ENCODE data around the gene LGR5.

DNA sequence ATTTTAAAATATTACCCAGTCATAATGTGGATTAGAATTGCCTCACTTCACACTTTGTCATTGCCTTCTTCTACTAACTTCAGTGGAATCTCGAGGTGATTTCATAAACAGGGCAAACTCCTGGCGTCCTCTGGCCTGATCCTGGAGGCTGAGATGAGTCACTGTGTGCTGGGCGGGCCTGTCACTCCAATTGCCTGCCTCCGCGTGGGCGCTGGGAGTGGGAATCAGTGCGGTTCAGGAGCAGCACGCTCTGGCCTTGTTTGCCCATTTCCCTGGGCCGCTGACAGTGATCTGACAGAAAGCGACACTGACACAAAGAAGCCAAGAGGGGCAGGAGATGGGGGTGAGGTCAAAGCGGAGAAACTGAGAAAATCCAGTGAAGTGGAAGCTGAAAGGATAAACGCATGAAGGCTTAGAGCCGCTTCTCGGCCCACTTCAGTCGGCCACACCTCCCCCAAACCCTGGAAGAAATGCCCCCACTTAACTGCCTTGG is 29.7 kb downstream of the LGR5 start:
- TF ChIP-seq, protein P1, sequence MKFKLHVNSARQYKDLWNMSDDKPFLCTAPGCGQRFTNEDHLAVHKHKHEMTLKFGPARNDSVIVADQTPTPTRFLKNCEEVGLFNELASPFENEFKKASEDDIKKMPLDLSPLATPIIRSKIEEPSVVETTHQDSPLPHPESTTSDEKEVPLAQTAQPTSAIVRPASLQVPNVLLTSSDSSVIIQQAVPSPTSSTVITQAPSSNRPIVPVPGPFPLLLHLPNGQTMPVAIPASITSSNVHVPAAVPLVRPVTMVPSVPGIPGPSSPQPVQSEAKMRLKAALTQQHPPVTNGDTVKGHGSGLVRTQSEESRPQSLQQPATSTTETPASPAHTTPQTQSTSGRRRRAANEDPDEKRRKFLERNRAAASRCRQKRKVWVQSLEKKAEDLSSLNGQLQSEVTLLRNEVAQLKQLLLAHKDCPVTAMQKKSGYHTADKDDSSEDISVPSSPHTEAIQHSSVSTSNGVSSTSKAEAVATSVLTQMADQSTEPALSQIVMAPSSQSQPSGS (CRISPR knock-in tag; IDR thresholded peaks at IDR 0.05; ENCODE audit: borderline replicate concordance, low read depth), result no peak
- TF ChIP-seq, protein P2, sequence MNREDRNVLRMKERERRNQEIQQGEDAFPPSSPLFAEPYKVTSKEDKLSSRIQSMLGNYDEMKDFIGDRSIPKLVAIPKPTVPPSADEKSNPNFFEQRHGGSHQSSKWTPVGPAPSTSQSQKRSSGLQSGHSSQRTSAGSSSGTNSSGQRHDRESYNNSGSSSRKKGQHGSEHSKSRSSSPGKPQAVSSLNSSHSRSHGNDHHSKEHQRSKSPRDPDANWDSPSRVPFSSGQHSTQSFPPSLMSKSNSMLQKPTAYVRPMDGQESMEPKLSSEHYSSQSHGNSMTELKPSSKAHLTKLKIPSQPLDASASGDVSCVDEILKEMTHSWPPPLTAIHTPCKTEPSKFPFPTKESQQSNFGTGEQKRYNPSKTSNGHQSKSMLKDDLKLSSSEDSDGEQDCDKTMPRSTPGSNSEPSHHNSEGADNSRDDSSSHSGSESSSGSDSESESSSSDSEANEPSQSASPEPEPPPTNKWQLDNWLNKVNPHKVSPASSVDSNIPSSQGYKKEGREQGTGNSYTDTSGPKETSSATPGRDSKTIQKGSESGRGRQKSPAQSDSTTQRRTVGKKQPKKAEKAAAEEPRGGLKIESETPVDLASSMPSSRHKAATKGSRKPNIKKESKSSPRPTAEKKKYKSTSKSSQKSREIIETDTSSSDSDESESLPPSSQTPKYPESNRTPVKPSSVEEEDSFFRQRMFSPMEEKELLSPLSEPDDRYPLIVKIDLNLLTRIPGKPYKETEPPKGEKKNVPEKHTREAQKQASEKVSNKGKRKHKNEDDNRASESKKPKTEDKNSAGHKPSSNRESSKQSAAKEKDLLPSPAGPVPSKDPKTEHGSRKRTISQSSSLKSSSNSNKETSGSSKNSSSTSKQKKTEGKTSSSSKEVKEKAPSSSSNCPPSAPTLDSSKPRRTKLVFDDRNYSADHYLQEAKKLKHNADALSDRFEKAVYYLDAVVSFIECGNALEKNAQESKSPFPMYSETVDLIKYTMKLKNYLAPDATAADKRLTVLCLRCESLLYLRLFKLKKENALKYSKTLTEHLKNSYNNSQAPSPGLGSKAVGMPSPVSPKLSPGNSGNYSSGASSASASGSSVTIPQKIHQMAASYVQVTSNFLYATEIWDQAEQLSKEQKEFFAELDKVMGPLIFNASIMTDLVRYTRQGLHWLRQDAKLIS (CRISPR knock-in tag; IDR thresholded peaks at IDR 0.05; ENCODE audit: borderline replicate concordance), result no peak
- TF ChIP-seq, protein P3, sequence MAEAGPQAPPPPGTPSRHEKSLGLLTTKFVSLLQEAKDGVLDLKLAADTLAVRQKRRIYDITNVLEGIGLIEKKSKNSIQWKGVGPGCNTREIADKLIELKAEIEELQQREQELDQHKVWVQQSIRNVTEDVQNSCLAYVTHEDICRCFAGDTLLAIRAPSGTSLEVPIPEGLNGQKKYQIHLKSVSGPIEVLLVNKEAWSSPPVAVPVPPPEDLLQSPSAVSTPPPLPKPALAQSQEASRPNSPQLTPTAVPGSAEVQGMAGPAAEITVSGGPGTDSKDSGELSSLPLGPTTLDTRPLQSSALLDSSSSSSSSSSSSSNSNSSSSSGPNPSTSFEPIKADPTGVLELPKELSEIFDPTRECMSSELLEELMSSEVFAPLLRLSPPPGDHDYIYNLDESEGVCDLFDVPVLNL (CRISPR knock-in tag; IDR thresholded peaks at IDR 0.05; ENCODE audit: borderline replicate concordance, low read depth), result no peak
- TF ChIP-seq, protein P4, sequence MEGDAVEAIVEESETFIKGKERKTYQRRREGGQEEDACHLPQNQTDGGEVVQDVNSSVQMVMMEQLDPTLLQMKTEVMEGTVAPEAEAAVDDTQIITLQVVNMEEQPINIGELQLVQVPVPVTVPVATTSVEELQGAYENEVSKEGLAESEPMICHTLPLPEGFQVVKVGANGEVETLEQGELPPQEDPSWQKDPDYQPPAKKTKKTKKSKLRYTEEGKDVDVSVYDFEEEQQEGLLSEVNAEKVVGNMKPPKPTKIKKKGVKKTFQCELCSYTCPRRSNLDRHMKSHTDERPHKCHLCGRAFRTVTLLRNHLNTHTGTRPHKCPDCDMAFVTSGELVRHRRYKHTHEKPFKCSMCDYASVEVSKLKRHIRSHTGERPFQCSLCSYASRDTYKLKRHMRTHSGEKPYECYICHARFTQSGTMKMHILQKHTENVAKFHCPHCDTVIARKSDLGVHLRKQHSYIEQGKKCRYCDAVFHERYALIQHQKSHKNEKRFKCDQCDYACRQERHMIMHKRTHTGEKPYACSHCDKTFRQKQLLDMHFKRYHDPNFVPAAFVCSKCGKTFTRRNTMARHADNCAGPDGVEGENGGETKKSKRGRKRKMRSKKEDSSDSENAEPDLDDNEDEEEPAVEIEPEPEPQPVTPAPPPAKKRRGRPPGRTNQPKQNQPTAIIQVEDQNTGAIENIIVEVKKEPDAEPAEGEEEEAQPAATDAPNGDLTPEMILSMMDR (IDR thresholded peaks at IDR 0.05), result no peak
- TF ChIP-seq NR3C1 (CRISPR knock-in tag; conservative IDR thresholded peaks at IDR 0.05; ENCODE audit: low read depth) (no peak), ZNF232 (CRISPR knock-in tag; IDR thresholded peaks at IDR 0.05) (no peak), ZNF138 (CRISPR knock-in tag; conservative IDR thresholded peaks at IDR 0.05) (no peak)

All from WTC11 (cell line).